Psoas muscle (tissue), 8 donors: ENCODE measurements around the gene LRWD1. TPM values are rescaled to one million over a fixed set of nuclear protein-coding genes. Genes with fewer than 3 reads are reported as not detected.
"Not testable (repeated sequence)": the region's sequence is repeated elsewhere in the genome, so short reads cannot be mapped to it uniquely, and the experiment has no call there.

Experiments
- ATAC-seq, 4 donors: fragments of 200-7000 bp; cut with Tn5 transposase; one replicate each; pipeline ENCODE4 v1.9.1; 2020; ENCODE audit warnings: moderate library complexity in 3 of 4, mild to moderate bottlenecking in 2 of 4
- DNase-seq, 2 donors: peaks; one replicate each; pipeline ENCODE4 v3.0.0-alpha.2; 2020
- H3K27ac ChIP-seq: fragments of 200-600 bp; one replicate; pipeline ENCODE4 v1.8.0; 2022
- H3K27me3 ChIP-seq, 3 donors: fragments of 200-600 bp in 1 of 3; one replicate each; pipeline versions ENCODE4 v1.6.1 to v1.8.0; 2013 to 2022; ENCODE audit warnings: low read length in 2 of 3, mild to moderate bottlenecking in 2 of 3, moderate library complexity in 1 of 3; ENCODE audit not compliant: insufficient read depth in 3 of 3
- H3K36me3 ChIP-seq, 2 donors: fragments of 200-600 bp in 1 of 2; one replicate each; pipeline versions ENCODE4 v1.6.1 to v1.8.0; 2013 to 2022; ENCODE audit warnings: low read depth in 1 of 2, mild to moderate bottlenecking in 1 of 2, moderate library complexity in 1 of 2; ENCODE audit not compliant: insufficient read depth in 1 of 2
- H3K4me1 ChIP-seq: fragments of 200-600 bp; one replicate; pipeline ENCODE4 v1.8.0; 2022
- H3K4me3 ChIP-seq: fragments of 200-600 bp; one replicate; pipeline ENCODE4 v1.8.0; 2022; ENCODE audit warnings: mild to moderate bottlenecking
- H3K9me3 ChIP-seq: fragments of 200-600 bp; one replicate; pipeline ENCODE4 v1.8.0; 2022
- WGBS, 3 donors: extraction: QIAGEN DNeasy Blood & Tissue Kit; methylation state at CpG; one replicate each; pipeline versions ENCODE4 v1.1.6 to v1.1.7; 2013; 5-methylcytosine and 5-hydroxymethylcytosine counted together
- intact Hi-C, 2 donors: fragments of 100-400 bp; cut with DNase I; formaldehyde crosslinking; loops; one replicate each; pipeline versions ENCODE4 v1.11.0 to v1.14.2; 2022
- polyA plus RNA-seq, 3 donors: library from polyadenylated mRNA; stranded (reverse); fragments of 200-250 nt; gene quantifications; one replicate each; pipeline ENCODE4 v1.2.3, GENCODE V29; 2013
- total RNA-seq, 4 donors: library from RNA; stranded (reverse); fragmentation: NEBNext Ultra II Directional in 2 of 4; extraction: Animal tissue kit (Norgen Biotek cat#: 25700) in 2 of 4; gene quantifications; one replicate each; pipeline versions ENCODE4 v1.2.1 to v1.2.4, GENCODE V29; 2021 to 2023
- donor health status: healthy with polysubstance abuse.
- donor health status: DM: no; HTN: no; CAD: no; lungs with moderate emphysema.
- donor health status: Bipolar disorder and iron deficiency.
- donor health status: healthy.
- donor health status: DM: yes; HTN: yes; CAD: no.
- donor health status: DM: no; HTN: no; CAD: no.
- donor health status: DM: no; HTN: no; CAD: no.
- donor health status: DM: yes; HTN: yes; CAD: no.

The LRWD1 gene
- total and polyA plus RNA-seq, 7 donors = 10.4 to 40.9 (median 15.6) TPM

DNA sequence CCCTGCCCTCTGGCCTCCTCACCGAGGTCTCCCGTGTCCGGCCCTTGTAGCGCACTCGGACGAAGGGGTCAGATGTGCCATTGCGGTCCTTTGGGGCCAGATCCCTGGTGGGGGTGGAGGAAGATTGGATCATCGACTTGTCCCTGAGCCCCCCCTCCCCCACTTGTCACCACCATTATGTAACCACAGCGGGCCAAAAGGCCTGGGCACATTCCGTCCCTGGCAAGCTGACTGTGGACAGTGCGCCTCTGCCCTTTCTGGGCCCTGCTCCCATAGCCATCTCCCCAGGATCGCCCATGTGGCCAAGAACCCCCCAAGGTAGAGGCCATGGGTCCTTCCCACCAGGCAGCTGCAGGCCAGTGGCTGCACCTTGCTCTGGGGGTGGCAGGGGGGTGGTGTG, 38.4 kb downstream of the LRWD1 start:
- intact Hi-C loops, H3K4me3 ChIP-seq, H3K27me3 ChIP-seq, DNase-seq, H3K27ac ChIP-seq, H3K9me3 ChIP-seq, H3K4me1 ChIP-seq, H3K36me3 ChIP-seq: not testable (repeated sequence)
- no CpG with 5 or more reads among the region's 12 CpGs for WGBS, 3 donors
- peak; percentile 65 to 74 (median 74) for ATAC-seq

DNA sequence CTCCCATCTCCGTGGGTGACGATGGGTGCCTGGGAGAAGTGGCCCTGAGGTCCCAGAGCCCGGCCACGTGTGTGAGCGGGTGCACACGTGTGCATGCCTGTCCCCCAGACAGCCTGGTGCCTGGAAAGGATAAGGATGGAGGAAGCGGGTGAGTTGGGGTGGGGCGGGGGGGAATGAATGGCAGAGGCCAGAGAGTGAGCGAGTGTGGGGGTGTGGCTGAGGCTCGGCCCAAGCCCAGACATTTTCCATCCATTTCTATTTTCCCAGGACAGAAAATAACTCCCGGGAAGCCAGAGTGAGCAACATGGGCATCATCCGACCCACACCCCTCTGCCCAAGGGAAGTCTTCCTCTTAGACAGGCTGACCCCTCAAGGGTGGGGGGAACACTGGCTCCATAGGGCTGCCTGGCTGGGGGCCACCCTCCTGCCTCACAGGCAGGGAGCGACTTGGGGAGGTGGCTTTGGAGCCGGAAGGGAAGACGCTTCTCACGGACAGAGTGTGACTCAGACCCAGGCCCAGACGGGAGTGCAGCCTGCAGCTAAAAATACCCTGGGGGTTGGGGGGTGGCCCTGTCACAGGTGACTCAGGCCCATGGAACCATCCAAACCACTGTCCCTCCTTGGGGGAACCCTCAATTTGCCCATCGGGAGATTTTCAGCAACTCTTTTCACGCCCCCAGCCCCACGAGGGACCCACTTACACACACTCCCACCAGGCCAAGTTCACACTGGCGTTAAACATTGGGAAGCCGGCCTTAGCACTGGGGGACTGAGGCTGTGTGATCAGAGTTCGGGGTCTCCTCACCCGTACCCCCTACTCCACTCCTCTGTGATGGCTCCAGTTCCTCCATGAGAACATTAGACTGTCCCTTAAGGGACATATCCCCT, 40.8 kb downstream of the LRWD1 start:
- ATAC-seq = peak; percentile 79 to 81 (median 80)
- H3K9me3 ChIP-seq, H3K27me3 ChIP-seq, H3K4me1 ChIP-seq, H3K4me3 ChIP-seq, H3K36me3 ChIP-seq, intact Hi-C loops: not testable (repeated sequence)
- peak overlapping the region; percentile 85 for H3K27ac ChIP-seq
- 64 to 80% (median 68%) methylated on average over 5 of the region's 24 CpGs for WGBS, 3 donors
- DNase-seq = peak in 1 of 2 donors; percentile 2

DNA sequence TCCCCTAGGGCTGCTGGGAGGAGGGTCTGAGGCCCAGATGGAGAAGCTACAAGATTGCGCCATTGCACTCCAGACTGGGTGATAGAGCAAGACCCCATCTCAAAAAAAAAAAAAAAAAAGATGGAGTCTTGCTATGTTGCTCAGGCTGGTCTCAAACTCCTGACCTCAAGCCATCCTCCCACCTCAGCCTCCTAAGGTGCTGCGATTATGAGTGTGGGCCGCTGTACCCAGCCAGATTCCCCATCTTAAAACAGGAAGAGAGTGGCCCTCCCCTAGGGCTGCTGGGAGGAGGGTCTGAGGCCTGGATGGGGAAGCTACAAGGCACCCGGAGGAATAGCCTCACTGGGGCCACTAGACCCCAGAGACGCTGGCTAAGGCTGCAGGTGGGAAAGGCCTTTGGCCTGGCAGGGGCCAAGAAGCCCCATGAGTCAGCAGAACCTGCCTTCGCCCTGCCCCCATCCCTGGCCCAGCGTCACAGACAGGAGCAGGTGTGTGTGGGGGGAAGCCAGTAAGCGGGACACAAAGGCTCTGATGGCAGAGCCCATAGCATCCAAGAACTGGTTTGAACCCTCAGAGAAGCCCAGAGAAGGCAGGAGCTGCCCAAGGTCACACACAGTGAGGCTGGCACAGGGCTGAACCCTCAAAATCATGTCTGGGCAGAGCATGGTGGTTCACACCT, 42.8 kb downstream of the LRWD1 start:
- H3K27me3 ChIP-seq, H3K4me1 ChIP-seq, H3K4me3 ChIP-seq, H3K9me3 ChIP-seq, H3K36me3 ChIP-seq, intact Hi-C loops: not testable (repeated sequence)
- 57 to 79% (median 59%) methylated on average over 2 of the region's 8 CpGs for WGBS, 3 donors
- peak; percentile 47 to 64 (median 55) for ATAC-seq
- peak overlapping the region; percentile 87 for H3K27ac ChIP-seq
- DNase-seq = peak; percentile 5 to 20

DNA sequence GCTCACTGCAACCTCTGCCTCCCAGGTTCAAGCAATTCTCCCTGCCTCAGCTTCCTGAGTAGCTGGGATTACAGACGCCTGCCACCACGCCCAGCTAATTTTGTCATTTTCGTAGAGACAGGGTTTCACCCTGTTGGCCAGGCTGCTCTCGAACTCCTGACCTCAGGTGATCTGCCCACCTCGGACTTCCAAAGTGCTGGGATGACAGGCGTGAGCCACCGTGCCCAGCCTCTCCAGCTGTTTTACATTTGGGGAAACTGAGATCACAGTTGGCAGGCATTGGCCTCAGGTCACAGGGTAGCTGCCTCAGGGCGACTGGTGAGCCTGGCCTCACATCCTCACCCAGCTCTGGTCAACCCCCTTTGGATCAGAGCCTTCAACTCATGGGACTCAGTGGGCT, 45.8 kb downstream of the LRWD1 start:
- H3K9me3 ChIP-seq, H3K27ac ChIP-seq, H3K36me3 ChIP-seq, H3K4me3 ChIP-seq, H3K27me3 ChIP-seq, H3K4me1 ChIP-seq, intact Hi-C loops, ATAC-seq: not testable (repeated sequence)
- 22 to 57% (median 24%) methylated on average over 4 of the region's 8 CpGs for WGBS, 3 donors
- peak in 1 of 2 donors; percentile 46 for DNase-seq

DNA sequence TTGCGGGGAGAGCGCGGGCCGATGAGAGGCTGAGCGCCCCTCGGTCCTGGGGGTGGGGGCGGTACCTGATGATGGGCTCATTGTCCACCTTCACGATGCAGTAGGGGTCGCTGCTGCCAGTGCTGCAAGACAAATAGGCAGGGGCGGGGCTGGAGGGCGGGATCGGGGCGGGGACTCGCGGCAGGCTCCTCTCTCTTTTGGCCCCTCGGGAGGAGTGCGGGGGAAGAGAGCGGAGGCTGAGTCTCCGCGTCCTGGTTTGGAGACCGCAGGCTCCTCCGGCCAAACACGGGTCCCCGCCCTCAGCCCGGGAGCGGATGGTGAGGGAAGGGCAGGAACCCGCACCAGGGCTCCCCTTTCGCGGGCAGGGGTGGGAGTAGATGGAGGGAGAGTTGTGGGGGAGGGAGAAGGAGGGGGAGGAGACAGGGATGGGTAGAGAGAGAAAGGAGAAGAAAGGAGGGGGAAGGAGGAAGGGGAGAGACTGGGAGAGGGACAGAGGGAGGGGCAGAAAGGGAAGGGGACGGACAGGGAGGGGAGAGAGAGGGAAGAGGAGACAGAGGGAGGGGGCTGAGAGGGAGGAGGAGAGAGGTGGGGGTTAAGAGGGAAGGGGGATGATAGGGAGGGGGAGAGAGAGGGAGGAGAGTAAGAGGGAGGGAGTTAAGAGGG, 47.2 kb downstream of the LRWD1 start:
- no CpG with 5 or more reads among the region's 30 CpGs for WGBS, 3 donors
- H3K27me3 ChIP-seq, H3K4me3 ChIP-seq, H3K9me3 ChIP-seq, intact Hi-C loops, H3K27ac ChIP-seq, H3K36me3 ChIP-seq, H3K4me1 ChIP-seq, DNase-seq: not testable (repeated sequence)
- ATAC-seq = peak; percentile 27 to 58 (median 50)

DNA sequence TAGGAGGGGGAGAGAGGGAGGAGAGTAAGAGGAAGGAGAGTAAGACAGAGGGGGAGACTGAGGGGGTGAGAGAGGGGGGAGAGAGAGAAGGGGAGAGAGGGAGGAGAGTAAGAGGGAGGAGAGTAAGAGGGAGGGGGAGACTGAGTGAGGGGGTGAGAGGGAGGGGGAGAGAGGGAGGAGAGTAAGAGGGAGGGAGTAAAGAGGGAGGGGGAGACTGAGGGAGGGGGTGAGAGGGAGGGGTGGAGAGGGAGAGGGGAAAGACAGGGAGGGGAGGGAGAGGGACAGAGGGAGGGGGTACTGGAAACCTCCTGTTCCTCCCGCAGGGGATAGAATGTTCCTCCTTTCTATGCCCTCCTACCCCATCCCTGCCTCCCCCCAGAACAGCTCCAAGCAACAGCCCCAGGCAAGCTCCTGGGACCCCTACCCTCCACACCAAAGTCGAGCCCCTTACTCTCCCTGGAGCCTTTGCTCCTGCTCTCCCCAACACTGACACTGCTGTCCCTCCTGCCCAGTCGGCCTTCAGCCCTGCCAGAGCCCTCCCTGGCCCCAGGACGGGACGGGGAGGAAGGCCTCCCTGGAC, 47.9 kb downstream of the LRWD1 start:
- intact Hi-C loops, H3K27me3 ChIP-seq, H3K4me1 ChIP-seq, H3K36me3 ChIP-seq, H3K9me3 ChIP-seq: not testable (repeated sequence)
- WGBS, 3 donors = 1 to 8% (median 1%) methylated on average over 3 to 5 of the region's 5 CpGs
- Histone ChIP-seq H3K4me3 (peak overlapping the region; percentile 49), H3K27ac (peak overlapping the region; percentile 75)
- ATAC-seq (peak; percentile 2 to 36 (median 30)), DNase-seq (peak; percentile 34 to 61)

DNA sequence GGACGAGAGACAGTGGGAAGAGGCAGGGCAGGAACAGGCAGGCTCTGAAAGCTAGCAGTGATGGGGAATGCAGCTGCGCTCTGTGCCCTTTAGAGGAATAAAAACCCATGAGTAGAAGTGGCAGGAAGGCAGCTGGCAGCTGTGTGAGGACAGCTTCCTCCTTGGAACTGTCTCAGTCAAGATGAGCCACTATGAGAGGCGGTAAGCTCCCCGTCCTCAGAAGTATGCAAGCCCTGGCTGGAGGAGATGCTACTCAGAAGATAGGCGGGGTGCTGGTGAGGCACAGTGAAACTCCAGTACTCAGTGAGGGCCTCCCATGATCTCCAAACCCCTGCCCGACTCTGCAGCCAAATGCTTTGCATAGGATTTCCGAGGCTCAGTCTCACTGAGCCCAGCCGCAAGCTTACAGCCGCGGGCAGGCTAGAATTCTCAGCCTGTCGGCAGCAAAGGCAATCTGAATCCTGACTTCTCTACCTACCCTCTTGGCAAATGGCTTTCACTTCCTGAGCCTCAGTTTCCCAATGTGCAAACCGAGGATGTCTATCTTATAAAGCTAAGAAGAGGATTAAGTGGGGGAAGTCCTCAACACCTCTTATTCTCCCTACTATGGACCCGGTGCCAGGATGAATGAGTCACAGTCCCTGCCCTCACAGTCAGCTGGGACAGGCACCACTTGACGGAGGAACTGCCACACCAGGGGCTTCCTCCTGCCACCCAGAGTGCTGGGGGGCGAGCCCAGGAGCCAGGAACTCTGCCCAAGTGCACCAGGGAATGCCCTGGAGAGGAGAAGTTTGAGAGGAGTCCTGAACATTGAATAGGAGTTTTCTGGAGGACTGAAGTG, 50.3 kb downstream of the LRWD1 start:
- H3K27ac ChIP-seq = peak overlapping the region; percentile 78
- H3K4me1 ChIP-seq, H3K4me3 ChIP-seq, intact Hi-C loops, H3K9me3 ChIP-seq, H3K27me3 ChIP-seq, H3K36me3 ChIP-seq: not testable (repeated sequence)
- ATAC-seq (peak; percentile 53 to 66 (median 58)), DNase-seq (peak in 1 of 2 donors; percentile 46)
- WGBS, 3 donors = 0 to 6% methylated on average over 1 to 2 of the region's 15 CpGs; no CpG with 5 or more reads in 1 of the 3 donors

DNA sequence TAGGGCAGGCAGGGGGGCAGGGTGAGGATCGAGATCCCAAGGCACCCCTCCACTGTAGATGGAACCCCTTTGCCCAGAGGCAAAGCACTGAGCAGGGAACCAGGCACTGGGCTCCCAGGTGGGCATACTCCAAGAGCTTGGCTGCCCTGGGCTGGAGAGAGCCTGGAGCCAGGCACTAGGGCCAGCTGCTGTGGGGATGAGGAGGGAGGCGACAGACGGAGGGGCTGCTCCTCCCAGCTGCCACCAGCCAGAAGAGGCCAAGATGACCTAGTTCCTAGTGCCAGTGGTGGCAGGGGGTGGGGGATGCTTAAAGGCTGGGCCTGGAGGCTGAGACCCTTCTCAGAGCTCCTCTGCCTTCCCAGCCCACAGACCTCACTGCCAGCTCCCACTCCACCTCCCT, 51.1 kb downstream of the LRWD1 start:
- H3K27ac ChIP-seq, DNase-seq, H3K36me3 ChIP-seq, H3K9me3 ChIP-seq, H3K4me3 ChIP-seq, intact Hi-C loops, H3K4me1 ChIP-seq, H3K27me3 ChIP-seq: not testable (repeated sequence)
- WGBS, 3 donors = no CpG with 5 or more reads among the region's 3 CpGs
- peak; percentile 27 to 59 (median 40) for ATAC-seq

DNA sequence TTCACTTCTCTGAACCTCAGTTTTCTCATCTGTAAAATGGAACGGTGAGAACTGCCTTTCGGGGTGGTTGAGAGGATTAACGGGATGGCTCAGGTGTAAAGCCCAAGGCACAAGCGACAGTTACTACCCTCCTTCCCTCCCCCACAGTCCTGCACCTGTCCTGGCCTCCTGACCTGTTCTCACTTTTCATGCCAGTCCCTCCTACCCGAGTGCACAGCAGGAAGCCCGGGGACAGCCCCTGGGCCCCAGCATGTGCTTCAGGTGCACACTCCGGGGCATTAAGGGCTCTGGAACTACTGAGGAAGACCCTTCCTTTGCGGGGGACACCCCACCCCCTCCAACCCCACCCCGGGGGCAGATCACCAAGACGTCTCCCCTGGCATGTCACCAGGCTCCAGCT, 52.2 kb downstream of the LRWD1 start:
- H3K9me3 ChIP-seq, H3K4me1 ChIP-seq, H3K4me3 ChIP-seq, H3K27ac ChIP-seq, intact Hi-C loops, DNase-seq, H3K36me3 ChIP-seq, H3K27me3 ChIP-seq: not testable (repeated sequence)
- WGBS, 3 donors = no CpG with 5 or more reads among the region's 10 CpGs
- ATAC-seq = peak in 2 of 4 donors; percentile 13 to 55

DNA sequence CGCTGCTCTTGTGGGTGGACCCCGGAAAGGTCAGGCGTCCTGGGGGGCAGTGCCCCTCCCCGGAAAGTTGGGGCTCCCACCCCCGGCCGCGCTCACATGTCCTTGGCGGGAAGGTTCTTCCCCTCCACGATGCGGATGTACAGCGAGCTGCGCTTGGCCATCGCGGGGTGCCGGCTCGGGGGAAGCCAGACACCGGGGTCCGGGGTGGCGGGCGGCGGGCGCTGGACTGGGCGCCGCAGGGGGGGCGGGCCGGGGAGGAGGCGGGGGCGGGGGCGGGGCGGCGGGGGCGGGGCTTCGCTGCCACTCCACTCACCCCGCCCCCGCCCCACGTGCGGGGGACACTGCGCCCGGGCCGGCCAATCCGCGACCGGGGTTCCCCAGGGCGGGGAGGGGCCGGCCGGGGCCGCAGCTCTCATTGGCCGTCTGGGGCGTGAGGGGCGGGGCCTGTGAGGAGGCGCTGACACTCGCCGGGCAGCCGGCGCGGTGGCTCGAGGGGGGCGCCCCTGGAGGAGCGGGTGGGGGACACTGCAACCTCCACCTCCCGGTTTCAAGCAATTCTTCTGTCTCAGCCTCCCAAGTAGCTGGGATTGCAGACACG, 52.9 kb downstream of the LRWD1 start, which contains the start of gene RASA4B:
TSS of gene RASA4B (minus strand) at position 228 of the 598 bp plus-strand sequence. CDS start at position 161, 67 bp downstream.
- ATAC-seq (peak; percentile 72 to 81 (median 76)), DNase-seq (peak; percentile 15 to 35)
- WGBS, 3 donors = 0 to 4% (median 0%) methylated on average over 9 to 21 of the region's 61 CpGs
- H3K27ac ChIP-seq, H3K27me3 ChIP-seq, H3K36me3 ChIP-seq, H3K4me1 ChIP-seq, intact Hi-C loops, H3K9me3 ChIP-seq: not testable (repeated sequence)
- H3K4me3 ChIP-seq = peak within 1 kb of the TSS; percentile 42
